ENCODE data around the gene PLXNB2.

DNA sequence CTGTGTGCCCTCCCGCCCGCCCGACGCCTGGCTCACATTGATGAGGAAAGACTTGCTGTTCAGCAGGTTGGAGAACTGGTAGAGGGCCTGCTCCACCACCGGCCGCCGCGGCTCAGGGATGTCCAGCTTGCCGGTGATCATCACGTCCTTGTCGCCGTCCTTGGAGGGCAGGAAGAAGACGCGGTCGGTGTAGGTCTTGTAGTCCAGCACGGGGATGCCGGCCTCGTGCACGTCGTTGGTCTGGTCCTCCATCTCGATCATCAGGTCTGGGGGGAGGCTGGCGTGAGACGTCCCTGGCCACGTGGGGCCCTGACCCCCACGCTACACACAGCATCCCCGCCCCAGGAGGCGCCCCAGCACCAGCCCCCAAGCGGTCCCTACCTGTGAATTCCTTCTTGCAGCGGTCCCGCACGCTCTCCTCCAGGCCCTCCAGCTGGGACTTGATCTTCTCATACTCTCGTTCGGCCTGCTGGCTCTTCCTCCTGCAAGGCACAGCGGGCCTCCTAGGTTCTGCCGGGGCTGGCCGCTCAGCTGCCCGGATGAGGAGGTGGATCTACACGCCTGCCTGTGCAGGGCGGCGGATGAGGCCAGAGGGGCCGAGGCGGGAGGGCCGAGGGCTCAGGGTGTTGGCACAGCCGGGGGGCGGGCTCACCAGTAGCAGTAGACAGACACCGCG, 26.6 kb downstream of the PLXNB2 start:
- TF ChIP-seq, protein P1, sequence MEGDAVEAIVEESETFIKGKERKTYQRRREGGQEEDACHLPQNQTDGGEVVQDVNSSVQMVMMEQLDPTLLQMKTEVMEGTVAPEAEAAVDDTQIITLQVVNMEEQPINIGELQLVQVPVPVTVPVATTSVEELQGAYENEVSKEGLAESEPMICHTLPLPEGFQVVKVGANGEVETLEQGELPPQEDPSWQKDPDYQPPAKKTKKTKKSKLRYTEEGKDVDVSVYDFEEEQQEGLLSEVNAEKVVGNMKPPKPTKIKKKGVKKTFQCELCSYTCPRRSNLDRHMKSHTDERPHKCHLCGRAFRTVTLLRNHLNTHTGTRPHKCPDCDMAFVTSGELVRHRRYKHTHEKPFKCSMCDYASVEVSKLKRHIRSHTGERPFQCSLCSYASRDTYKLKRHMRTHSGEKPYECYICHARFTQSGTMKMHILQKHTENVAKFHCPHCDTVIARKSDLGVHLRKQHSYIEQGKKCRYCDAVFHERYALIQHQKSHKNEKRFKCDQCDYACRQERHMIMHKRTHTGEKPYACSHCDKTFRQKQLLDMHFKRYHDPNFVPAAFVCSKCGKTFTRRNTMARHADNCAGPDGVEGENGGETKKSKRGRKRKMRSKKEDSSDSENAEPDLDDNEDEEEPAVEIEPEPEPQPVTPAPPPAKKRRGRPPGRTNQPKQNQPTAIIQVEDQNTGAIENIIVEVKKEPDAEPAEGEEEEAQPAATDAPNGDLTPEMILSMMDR (IDR thresholded peaks at IDR 0.05): no peak
- no peak for TF ChIP-seq POLR2A (IDR thresholded peaks at IDR 0.05)
